Uterus (tissue), 4 donors: ENCODE data around the gene MEIS2. TPM values are rescaled to one million over a fixed set of nuclear protein-coding genes. Genes with fewer than 3 reads are reported as not detected.
A peak's percentile ranks its signal among the peaks of the same experiment; 100 is the strongest.

Experiments
- DNase-seq, 2 donors: peaks; one replicate each; pipeline ENCODE4 v3.0.0-alpha.2; 2019 to 2020
- H3K27ac ChIP-seq, 2 donors: fragments of 200-600 bp; sonication (generic); 1 replicate in 1 of 2; 2 replicates in 1 of 2; pipeline ENCODE4 v1.5.1; 2016 to 2018
- H3K27me3 ChIP-seq, 2 donors: fragments of 200-600 bp; sonication (generic); one replicate each; pipeline ENCODE4 v1.5.1; 2018 to 2019; ENCODE audit warnings: control low read depth in 1 of 2
- H3K36me3 ChIP-seq, 2 donors: fragments of 200-600 bp; sonication (generic); one replicate each; pipeline ENCODE4 v1.5.1; 2019; ENCODE audit warnings: control low read depth in 1 of 2
- H3K4me1 ChIP-seq, 2 donors: fragments of 200-600 bp; sonication (generic); one replicate each; pipeline ENCODE4 v1.5.1; 2018 to 2019; ENCODE audit warnings: control low read depth in 1 of 2
- H3K4me3 ChIP-seq, 2 donors: fragments of 200-600 bp; sonication (generic); 1 replicate in 1 of 2; 2 replicates in 1 of 2; pipeline ENCODE4 v1.5.1; 2018 to 2019; ENCODE audit warnings: mild to moderate bottlenecking in 1 of 2
- H3K9me3 ChIP-seq, 2 donors: fragments of 200-600 bp; sonication (generic); one replicate each; pipeline ENCODE4 v1.5.1; 2019; ENCODE audit warnings: control low read depth in 1 of 2
- CTCF ChIP-seq, 4 experiments: fragments of 200-600 bp in 2 of 4; fragments of 450-650 bp in 2 of 4; sonication (generic) in 2 of 4; IDR thresholded peaks; one replicate each; pipeline ENCODE4 v1.5.1; 2016 to 2019; ENCODE audit warnings: antibody characterized with exemption in 4 of 4, mild to moderate bottlenecking in 2 of 4, moderate library complexity in 1 of 4
- POLR2A ChIP-seq, 2 donors: fragments of 450-650 bp; IDR thresholded peaks; one replicate each; pipeline ENCODE4 v1.6.1; 2016; ENCODE audit warnings: antibody characterized with exemption in 2 of 2, mild to moderate bottlenecking in 1 of 2, moderate library complexity in 1 of 2
- intact Hi-C: fragments of 100-400 bp; cut with DNase I; formaldehyde crosslinking; loops from one replicate; pipeline ENCODE4 v1.15.1; 2023; ENCODE audit warnings: low total_unique reads
- total RNA-seq, 4 donors: library from RNA; depleted of rRNA in 3 of 4; stranded (reverse); fragments of >200 nt in 3 of 4; gene quantifications; one replicate each; pipeline versions ENCODE4 v1.1.0 to v1.2.4, GENCODE V29; 2014 to 2023
- donor health status: DM: yes; HTN: yes; CAD: no.

MEIS2 gene
- total RNA-seq, 4 donors from 2014 or later: 84.0 to 184 (median 112) TPM

- Histone ChIP-seq H3K4me3 (no peak overlapping the region), H3K36me3 (no peaks in the 10 kb centered on the region), H3K9me3 (no peaks in the 10 kb centered on the region), H3K4me1 (peaks cover 0 to 16% of the 10 kb centered on the region in 2 donors), H3K27me3 (no peaks in the 10 kb centered on the region), H3K27ac (peak overlapping the region in 1 of 2 donors; percentile 55)
- no peak for TF ChIP-seq POLR2A (IDR thresholded peaks at IDR 0.05)
- no peak for TF ChIP-seq CTCF (IDR thresholded peaks at IDR 0.05)
- intact Hi-C loops: no loop called here
- no peak for DNase-seq
These were observed 168.9 kb downstream of the MEIS2 start for GRCh38 chr15:36931434-36931833.

DNA sequence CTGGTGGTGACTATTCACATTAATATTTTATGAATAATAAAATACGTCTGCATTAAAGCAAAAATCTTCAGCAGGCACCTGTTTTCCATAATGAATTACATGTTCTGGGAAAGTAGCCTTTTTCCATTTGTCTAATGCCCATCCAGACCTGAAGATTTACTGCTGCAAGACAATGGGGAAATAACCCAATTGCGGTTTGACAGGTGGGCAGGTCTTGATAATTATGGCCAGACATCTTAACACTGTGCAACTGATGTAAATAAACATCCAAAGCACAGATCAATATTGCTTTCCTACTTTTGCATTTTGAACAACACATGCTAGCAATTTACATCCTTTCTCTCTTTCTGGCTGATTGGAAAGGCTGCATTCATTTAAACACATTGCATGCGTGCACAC lies 173.9 kb downstream of the MEIS2 start:
- Histone ChIP-seq H3K4me1 (peaks cover 3 to 25% of the 10 kb centered on the region in 2 donors), H3K9me3 (no peaks in the 10 kb centered on the region), H3K27me3 (no peaks in the 10 kb centered on the region), H3K4me3 (no peak overlapping the region), H3K27ac (peak overlapping the region; percentile 23 to 47), H3K36me3 (no peaks in the 10 kb centered on the region)
- no peak for DNase-seq
- intact Hi-C loops: no loop called here
- TF ChIP-seq CTCF (IDR thresholded peaks at IDR 0.05): no peak
- TF ChIP-seq POLR2A (IDR thresholded peaks at IDR 0.05): no peak

DNA sequence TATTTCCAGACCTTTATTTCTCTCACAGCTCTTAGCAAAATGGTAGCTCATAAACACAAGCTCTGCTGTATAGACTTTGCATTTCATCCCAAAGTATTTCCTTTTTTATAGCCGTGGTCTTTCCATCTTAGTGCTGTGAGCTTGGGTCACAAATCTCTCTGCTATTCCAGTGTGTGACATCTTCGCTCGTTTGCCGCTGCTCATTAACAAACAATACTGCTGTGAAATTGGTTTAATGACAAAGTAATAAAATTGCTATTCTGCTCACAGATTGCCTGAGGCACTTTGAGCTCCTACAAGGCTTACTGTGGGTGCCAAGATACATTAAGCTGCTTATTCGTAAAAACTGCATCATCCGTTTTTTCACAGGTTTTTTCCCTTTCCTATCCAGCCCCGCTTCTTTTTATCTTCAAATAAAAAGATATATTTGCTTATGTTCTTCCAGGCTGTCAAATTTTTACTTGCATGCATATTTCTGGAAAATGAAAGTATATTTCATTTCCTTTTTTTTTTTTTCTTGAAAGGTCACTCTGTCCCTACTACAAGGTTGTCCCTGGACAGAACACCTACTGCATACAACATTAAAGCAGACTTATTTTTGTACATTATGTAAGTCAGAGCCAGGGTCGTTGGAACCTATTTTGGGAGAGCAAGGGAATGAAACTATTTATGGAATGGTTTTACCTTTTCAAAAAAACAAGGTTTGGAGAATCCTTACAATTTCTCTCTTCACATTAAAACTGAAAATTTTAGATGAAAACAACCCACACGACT lies 174.5 kb downstream of the MEIS2 start:
- Histone ChIP-seq H3K27ac (peak overlapping the region; percentile 23 to 47), H3K4me1 (peaks cover 3 to 25% of the 10 kb centered on the region in 2 donors), H3K4me3 (no peak overlapping the region), H3K36me3 (no peaks in the 10 kb centered on the region), H3K27me3 (no peaks in the 10 kb centered on the region), H3K9me3 (no peaks in the 10 kb centered on the region)
- TF ChIP-seq POLR2A (IDR thresholded peaks at IDR 0.05) (no peak), CTCF (IDR thresholded peaks at IDR 0.05) (no peak)
- intact Hi-C loops: no loop called here
- no peak for DNase-seq

GRCh38 chr15:36925049-36925448 lies 175.3 kb downstream of the MEIS2 start:
- no peaks in the 10 kb centered on the region for H3K9me3 ChIP-seq
- H3K4me1 ChIP-seq: peaks cover 3 to 25% of the 10 kb centered on the region in 2 donors
- DNase-seq: no peak
- H3K4me3 ChIP-seq: no peak overlapping the region
- intact Hi-C loops: no loop called here
- no peaks in the 10 kb centered on the region for H3K27me3 ChIP-seq
- H3K27ac ChIP-seq: peak overlapping the region; percentile 23 to 47
- no peaks in the 10 kb centered on the region for H3K36me3 ChIP-seq
- TF ChIP-seq CTCF (IDR thresholded peaks at IDR 0.05) (no peak), POLR2A (IDR thresholded peaks at IDR 0.05) (no peak)

DNA sequence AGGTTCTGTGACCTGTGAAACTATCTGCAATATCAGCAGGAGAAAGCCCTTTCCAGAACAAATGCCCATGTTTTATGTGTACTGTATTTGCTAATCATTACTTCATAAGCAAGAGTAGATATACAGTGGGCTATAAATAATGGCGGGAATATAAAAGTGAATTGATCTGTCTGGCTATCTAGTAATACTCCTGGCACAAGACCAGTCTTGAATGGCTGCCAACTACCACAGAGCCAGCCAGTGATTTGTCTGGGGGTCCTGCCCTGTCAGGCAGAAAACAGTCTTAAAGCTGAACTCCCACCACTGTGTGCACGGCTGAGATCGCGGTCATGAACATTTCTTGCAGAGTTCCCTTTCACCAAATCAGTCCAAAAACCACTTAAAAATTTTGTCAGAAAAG lies 176.3 kb downstream of the MEIS2 start:
- H3K9me3 ChIP-seq: no peaks in the 10 kb centered on the region
- H3K27ac ChIP-seq: no peak overlapping the region
- TF ChIP-seq POLR2A (IDR thresholded peaks at IDR 0.05): no peak
- TF ChIP-seq CTCF (IDR thresholded peaks at IDR 0.05): no peak
- peaks cover 3 to 25% of the 10 kb centered on the region in 2 donors for H3K4me1 ChIP-seq
- no peak overlapping the region for H3K4me3 ChIP-seq
- H3K36me3 ChIP-seq: no peaks in the 10 kb centered on the region
- DNase-seq: no peak
- H3K27me3 ChIP-seq: no peaks in the 10 kb centered on the region
- intact Hi-C loops: no loop called here
